H9 (cell line): ENCODE results near the gene UGT1A6. TPM values are rescaled to one million over a fixed set of nuclear protein-coding genes. Genes with fewer than 3 reads are reported as not detected.

Experiments used
- DNase-seq: peaks from one replicate; pipeline ENCODE4 v3.0.0-alpha.2; 2017
- H2AFZ ChIP-seq: one replicate; pipeline ENCODE4 v1.6.1; 2013; ENCODE audit warnings: mild to moderate bottlenecking, low read length, control low read depth, moderate library complexity
- H2AK5ac ChIP-seq: 2 replicates; pipeline ENCODE4 v1.6.1; 2013; ENCODE audit warnings: low read length, control low read depth, mixed read lengths; ENCODE audit not compliant: insufficient read length
- H2BK120ac ChIP-seq: one replicate; pipeline ENCODE4 v1.6.1; 2013; ENCODE audit warnings: low read depth, mild to moderate bottlenecking, low read length, control low read depth, inconsistent platforms; ENCODE audit not compliant: poor library complexity, severe bottlenecking
- H2BK12ac ChIP-seq: 2 replicates; pipeline ENCODE4 v1.6.1; 2013; ENCODE audit warnings: low read length, control low read depth, mixed read lengths, low read depth; ENCODE audit not compliant: insufficient read length
- H2BK15ac ChIP-seq: 2 replicates; pipeline ENCODE4 v1.6.1; 2013; ENCODE audit warnings: low read depth, low read length, control low read depth
- H2BK20ac ChIP-seq: one replicate; pipeline ENCODE4 v1.6.1; 2013; ENCODE audit warnings: low read depth, mild to moderate bottlenecking, low read length, control low read depth, inconsistent platforms; ENCODE audit not compliant: poor library complexity, severe bottlenecking
- H2BK5ac ChIP-seq: 2 replicates; pipeline ENCODE4 v1.6.1; 2013; ENCODE audit warnings: low read length, control low read depth, mixed read lengths; ENCODE audit not compliant: insufficient read length
- H3K14ac ChIP-seq: 2 replicates; pipeline ENCODE4 v1.6.1; 2013; ENCODE audit warnings: low read length, control low read depth; ENCODE audit not compliant: insufficient read depth
- H3K18ac ChIP-seq: 2 replicates; pipeline ENCODE4 v1.6.1; 2013; ENCODE audit warnings: low read depth, mild to moderate bottlenecking, mixed read lengths, low read length, control low read depth; ENCODE audit not compliant: insufficient read length
- H3K23ac ChIP-seq: 2 replicates; pipeline ENCODE4 v1.6.1; 2013; ENCODE audit warnings: low read length, control low read depth, mixed read lengths, low read depth; ENCODE audit not compliant: insufficient read length
- H3K23me2 ChIP-seq: 2 replicates; pipeline ENCODE4 v1.6.1; 2013; ENCODE audit warnings: low read depth, mild to moderate bottlenecking, mixed read lengths, low read length, control low read depth; ENCODE audit not compliant: insufficient read length, poor library complexity, severe bottlenecking
- H3K27ac ChIP-seq: 2 replicates; pipeline ENCODE4 v1.5.1; 2013; ENCODE audit warnings: low read length, control low read depth, mixed read lengths, low read depth; ENCODE audit not compliant: insufficient read length
- H3K27me3 ChIP-seq: 2 replicates; pipeline ENCODE4 v1.6.1; 2013; ENCODE audit warnings: low read length, control low read depth, inconsistent platforms; ENCODE audit not compliant: insufficient read depth
- H3K4ac ChIP-seq: 2 replicates; pipeline ENCODE4 v1.6.1; 2013; ENCODE audit warnings: low read depth, mild to moderate bottlenecking, control low read depth, inconsistent platforms, low read length, moderate library complexity
- H3K4me1 ChIP-seq: 2 replicates; pipeline ENCODE4 v1.6.1; 2013; ENCODE audit warnings: low read length, control low read depth, inconsistent platforms; ENCODE audit not compliant: insufficient read depth
- H3K4me2 ChIP-seq: 2 replicates; pipeline ENCODE4 v1.6.1; 2013; ENCODE audit warnings: low read length, control low read depth, mixed read lengths; ENCODE audit not compliant: insufficient read length, insufficient read depth
- H3K56ac ChIP-seq: 2 replicates; pipeline ENCODE4 v1.6.1; 2013; ENCODE audit warnings: low read depth, mild to moderate bottlenecking, mixed read lengths, low read length, control low read depth; ENCODE audit not compliant: insufficient read length
- H3K79me1 ChIP-seq: 2 replicates; pipeline ENCODE4 v1.6.1; 2013; ENCODE audit warnings: low read depth, mild to moderate bottlenecking, moderate library complexity, low read length, control low read depth, inconsistent platforms; ENCODE audit not compliant: insufficient read depth, poor library complexity, severe bottlenecking
- H3K79me2 ChIP-seq: 2 replicates; pipeline ENCODE4 v1.6.1; 2013; ENCODE audit warnings: low read length, control low read depth, inconsistent platforms; ENCODE audit not compliant: insufficient read depth
- H3K9ac ChIP-seq: 2 replicates; pipeline ENCODE4 v1.6.1; 2013; ENCODE audit warnings: low read length, control low read depth, mixed read lengths; ENCODE audit not compliant: insufficient read length; ENCODE audit errors: extremely low read depth
- H3K9me3 ChIP-seq: one replicate; pipeline ENCODE4 v1.6.1; 2013; ENCODE audit warnings: low read depth, low read length, inconsistent platforms; ENCODE audit not compliant: control insufficient read depth
- H3T11ph ChIP-seq: one replicate; pipeline ENCODE4 v1.6.1; 2013; ENCODE audit warnings: mild to moderate bottlenecking, low read length, control low read depth, inconsistent platforms
- H4K20me1 ChIP-seq: one replicate; pipeline ENCODE4 v1.6.1; 2013; ENCODE audit not compliant: control insufficient read depth, insufficient read length, insufficient read depth
- H4K5ac ChIP-seq: 2 replicates; pipeline ENCODE4 v1.6.1; 2013; ENCODE audit warnings: low read depth, mild to moderate bottlenecking, mixed read lengths, low read length, control low read depth; ENCODE audit not compliant: insufficient read length
- H4K8ac ChIP-seq: replicated peaks from 2 replicates; pipeline ENCODE4 v1.6.1; 2013; ENCODE audit warnings: low read length, control low read depth, mixed read lengths, low read depth; ENCODE audit not compliant: insufficient read length
- H4K91ac ChIP-seq: 2 replicates; pipeline ENCODE4 v1.6.1; 2013; ENCODE audit warnings: low read depth, mild to moderate bottlenecking, moderate library complexity, mixed read lengths, low read length, control low read depth; ENCODE audit not compliant: insufficient read length
- H3K27ac Mint-ChIP-seq, 3 experiments: 2 replicates in 2 of 3; 3 replicates in 1 of 3; pipeline ENCODE4 v1.8.0; 2020 to 2021; ENCODE audit warnings: mixed read lengths in 3 of 3, mild to moderate bottlenecking in 1 of 3, moderate library complexity in 1 of 3
- H3K27me3 Mint-ChIP-seq: 2 replicates; pipeline ENCODE4 v1.8.0; 2021; ENCODE audit warnings: low read depth, mild to moderate bottlenecking, moderate library complexity, mixed read lengths
- H3K36me3 Mint-ChIP-seq, 3 experiments: 2 replicates in 2 of 3; 3 replicates in 1 of 3; pipeline ENCODE4 v1.8.0; 2020 to 2021; ENCODE audit warnings: low read depth in 3 of 3, mixed read lengths in 3 of 3; ENCODE audit not compliant: insufficient read depth in 1 of 3
- H3K4me1 Mint-ChIP-seq, 2 experiments: 2 replicates each; pipeline ENCODE4 v1.8.0; 2020; ENCODE audit warnings: mixed read lengths in 2 of 2
- H3K4me3 Mint-ChIP-seq, 2 experiments: 2 replicates in 1 of 2; 3 replicates in 1 of 2; pipeline ENCODE4 v1.8.0; 2020 to 2021; ENCODE audit warnings: mild to moderate bottlenecking in 2 of 2, mixed read lengths in 2 of 2, moderate library complexity in 1 of 2
- H3K9me3 Mint-ChIP-seq, 2 experiments: 2 replicates in 1 of 2; 3 replicates in 1 of 2; pipeline ENCODE4 v1.8.0; 2020; ENCODE audit warnings: mild to moderate bottlenecking in 2 of 2, mixed read lengths in 2 of 2, moderate library complexity in 1 of 2
- CTCF ChIP-seq: fragments of 200-600 bp; sonication (generic); conservative IDR thresholded peaks from 3 replicates; pipeline ENCODE4 v1.8.0; 2021; ENCODE audit warnings: antibody characterized with exemption, mild to moderate bottlenecking
- WGBS: extraction: QIAGEN DNeasy Blood & Tissue Kit; methylation state at CpG from one replicate; pipeline ENCODE4 v1.1.7; 2013; ENCODE audit warnings: missing lambda C conversion rate, low lambda C conversion rate, mixed read lengths; ENCODE audit not compliant: insufficient read length; ENCODE audit errors: extremely low coverage; 5-methylcytosine and 5-hydroxymethylcytosine counted together
- total RNA-seq: library from RNA; stranded (reverse); gene quantifications from 2 replicates; pipeline ENCODE4 v1.2.1, GENCODE V29; 2021

The UGT1A6 gene
- total RNA-seq, 1 experiment from 2014 or later = not detected

- Histone ChIP-seq H4K8ac (no peak overlapping the region), H3K79me1 (no peaks in the 10 kb centered on the region), H2AK5ac (no peak overlapping the region), H3K4me1 (no peaks in the 10 kb centered on the region), H3T11ph (no peak overlapping the region), H3K56ac (no peak overlapping the region), H3K23ac (no peak overlapping the region), H3K4ac (no peak overlapping the region), H4K20me1 (no peaks in the 10 kb centered on the region), H2BK15ac (no peak overlapping the region), H2BK12ac (no peak overlapping the region), H3K9me3 (no peaks in the 10 kb centered on the region), H3K23me2 (no peaks in the 10 kb centered on the region), H2BK20ac (no peak overlapping the region), H3K14ac (no peak overlapping the region), H2BK120ac (no peak overlapping the region), H3K4me2 (no peak overlapping the region), H4K91ac (no peak overlapping the region), H2BK5ac (no peak overlapping the region), H4K5ac (no peak overlapping the region), H3K27ac (no peak overlapping the region), H3K9ac (no peak overlapping the region), H3K18ac (no peak overlapping the region), H3K79me2 (no peaks in the 10 kb centered on the region), H2AFZ (no peak overlapping the region), H3K27me3 (no peaks in the 10 kb centered on the region)
- DNase-seq = no peak
- no CpG with 5 or more reads among the region's 9 CpGs for WGBS
- Mint-ChIP-seq H3K9me3 (peaks cover 0 to 3% of the 10 kb centered on the region in 2 experiments; a peak in 1 of 5 replicates), H3K27me3 (peaks cover 10% of the 10 kb centered on the region), H3K4me3 (no peak overlapping the region), H3K27ac (no peak overlapping the region), H3K36me3 (no peaks in the 10 kb centered on the region; a peak in 1 of 7 replicates), H3K4me1 (no peaks in the 10 kb centered on the region)
- no peak for TF ChIP-seq CTCF
Measured at GRCh38 chr2:233791883-233792329, 99.2 kb downstream of the UGT1A6 start.
